ENCODE measurements around the gene HPSE.
"Not testable (repeated sequence)": the region's sequence is repeated elsewhere in the genome, so short reads cannot be mapped to it uniquely, and the experiment has no call there.

The HPSE gene

DNA sequence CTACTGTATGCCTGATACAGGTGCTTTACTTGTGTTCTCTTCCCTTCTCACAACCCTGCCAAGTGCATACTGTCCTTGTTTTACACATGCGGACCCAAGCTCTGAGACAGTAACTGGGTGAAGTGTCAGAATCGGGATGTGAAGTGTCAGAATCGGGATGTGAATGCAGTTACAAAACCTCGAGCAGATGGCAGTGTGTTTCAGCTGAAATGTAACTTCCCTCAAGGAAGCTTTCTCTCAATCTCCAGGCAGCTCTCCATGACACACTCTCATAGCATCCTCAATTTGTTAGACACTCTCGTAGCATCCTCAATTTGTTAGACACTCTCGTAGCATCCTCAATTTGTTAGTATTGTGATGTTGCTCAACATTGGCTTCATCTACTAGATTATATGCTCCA, 1.1 kb upstream of the HPSE start:
- no peak for DNase-seq (ENCODE audit: extremely low read depth in 1 of 2, low read depth in 1 of 2)

DNA sequence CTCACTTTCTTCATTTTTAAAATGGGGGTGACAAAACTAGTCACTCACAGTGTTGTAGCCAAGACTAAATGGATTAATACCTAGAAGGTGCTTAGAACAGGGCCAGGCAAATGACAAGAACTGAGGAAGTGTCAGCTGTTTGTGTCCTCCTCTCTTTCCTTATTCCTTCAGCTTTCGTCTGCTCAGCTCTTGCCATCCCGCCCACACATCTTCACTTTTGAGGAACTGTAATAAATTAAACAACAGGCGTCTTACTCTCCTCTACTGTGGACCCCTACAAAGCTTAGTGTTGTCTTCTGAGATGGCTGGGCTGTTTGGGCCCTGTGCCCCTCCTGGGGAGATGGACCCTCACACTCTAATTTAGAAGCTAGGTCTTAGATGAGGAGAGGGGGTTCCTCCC, 2.7 kb downstream of the HPSE start:
- no peak for DNase-seq (ENCODE audit: extremely low read depth in 1 of 2, low read depth in 1 of 2)

DNA sequence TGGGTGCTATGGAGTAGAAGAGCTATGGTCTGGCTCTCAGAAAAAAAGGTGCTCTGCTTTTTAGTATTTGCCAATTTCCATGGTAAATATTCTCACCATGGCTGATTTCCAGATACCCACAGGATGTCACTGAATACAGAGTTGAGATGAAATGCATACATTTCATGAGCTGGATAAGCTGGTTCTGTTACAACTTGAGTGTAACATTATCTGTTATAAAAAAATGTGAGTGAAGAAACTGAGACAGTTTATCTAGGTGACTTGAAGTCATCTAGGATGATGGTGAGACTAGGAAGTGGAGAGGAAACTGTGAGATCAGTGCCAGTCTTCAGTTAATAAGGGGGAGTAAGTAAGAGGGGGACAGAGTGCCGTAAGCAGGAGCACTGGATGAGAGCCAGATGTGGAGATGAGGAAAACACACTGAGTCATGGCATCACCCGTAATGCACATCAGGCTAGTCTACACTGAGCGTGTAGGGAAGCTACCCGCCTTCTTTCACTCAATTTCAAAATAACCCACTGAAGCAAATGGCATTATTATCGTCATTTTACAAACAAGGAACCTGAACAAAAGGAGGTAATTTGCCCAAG, 5.0 kb downstream of the HPSE start:
- no peak for DNase-seq (ENCODE audit: extremely low read depth in 1 of 2, low read depth in 1 of 2)

DNA sequence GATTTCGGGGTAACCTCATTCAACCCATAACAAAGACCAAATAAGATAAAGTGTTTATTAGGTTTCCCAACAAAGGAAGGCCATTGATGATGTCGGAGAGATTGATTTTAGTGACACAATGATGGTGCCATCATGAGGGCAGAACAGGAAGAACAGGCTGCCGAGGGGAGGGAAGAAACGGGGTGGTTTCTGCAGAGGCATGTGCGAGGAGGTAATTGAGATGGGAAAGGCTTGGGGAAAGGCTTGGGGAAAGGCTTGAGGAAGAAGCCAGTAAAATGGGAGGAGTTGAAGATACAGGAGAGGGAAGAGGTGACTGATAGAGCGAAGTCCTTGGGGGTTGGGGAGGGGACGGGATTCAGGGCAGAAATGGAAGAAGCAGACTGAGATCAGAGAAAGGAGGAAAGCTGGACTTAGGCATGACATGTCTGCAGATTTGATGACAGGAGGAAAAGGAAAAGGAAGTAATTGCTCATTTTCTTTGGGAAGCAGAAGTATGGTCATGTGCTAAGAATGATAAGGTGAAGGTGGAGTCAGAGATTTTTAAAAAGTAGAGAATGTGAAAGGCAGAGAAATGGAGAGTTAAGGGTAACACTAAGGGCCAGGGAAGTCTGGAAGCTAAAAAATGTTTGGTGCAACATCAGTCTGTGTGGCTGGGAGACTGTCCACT, 6.0 kb downstream of the HPSE start:
- no peak for DNase-seq (ENCODE audit: extremely low read depth in 1 of 2, low read depth in 1 of 2)

DNA sequence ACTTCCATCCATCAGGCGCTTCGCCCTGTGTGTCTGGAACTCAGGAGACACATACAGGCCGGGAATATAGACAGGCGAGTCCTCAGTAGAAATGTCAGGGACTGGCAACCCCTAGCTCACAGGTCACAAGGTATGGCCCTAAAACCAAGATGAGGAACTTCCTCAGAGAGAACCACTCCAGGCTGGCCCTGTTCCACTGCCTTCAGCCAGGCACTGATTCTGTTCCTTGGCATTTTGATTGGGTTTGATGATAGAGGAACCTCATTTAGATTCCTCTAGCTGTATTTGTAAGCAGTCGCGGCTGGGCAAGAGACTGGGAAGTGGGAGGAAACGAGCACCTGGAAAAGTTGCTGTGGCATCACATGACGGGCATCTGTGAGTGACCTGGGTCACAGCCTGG, 8.1 kb downstream of the HPSE start:
- no peak for DNase-seq (ENCODE audit: extremely low read depth in 1 of 2, low read depth in 1 of 2)

DNA sequence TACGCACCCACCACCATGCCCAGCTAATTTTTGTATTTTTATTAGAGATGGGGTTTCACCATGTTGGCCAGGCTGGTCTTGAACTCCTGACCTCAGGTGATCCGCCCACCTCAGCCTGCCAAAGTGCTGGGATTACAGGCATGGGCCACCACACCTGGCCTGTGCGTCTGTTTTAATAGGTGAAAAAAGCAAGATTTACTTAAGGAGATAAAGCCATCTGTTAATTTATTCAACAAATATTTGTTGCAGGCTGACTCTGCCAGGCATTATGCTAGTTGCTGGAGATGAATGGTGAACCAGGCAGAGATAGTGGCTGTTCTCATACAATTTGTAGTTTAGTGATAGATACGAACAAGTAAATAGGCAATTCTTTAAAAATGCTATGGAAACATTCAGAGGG, 9.3 kb downstream of the HPSE start:
- DNase-seq (ENCODE audit: extremely low read depth in 1 of 2, low read depth in 1 of 2) = not testable (repeated sequence)

DNA sequence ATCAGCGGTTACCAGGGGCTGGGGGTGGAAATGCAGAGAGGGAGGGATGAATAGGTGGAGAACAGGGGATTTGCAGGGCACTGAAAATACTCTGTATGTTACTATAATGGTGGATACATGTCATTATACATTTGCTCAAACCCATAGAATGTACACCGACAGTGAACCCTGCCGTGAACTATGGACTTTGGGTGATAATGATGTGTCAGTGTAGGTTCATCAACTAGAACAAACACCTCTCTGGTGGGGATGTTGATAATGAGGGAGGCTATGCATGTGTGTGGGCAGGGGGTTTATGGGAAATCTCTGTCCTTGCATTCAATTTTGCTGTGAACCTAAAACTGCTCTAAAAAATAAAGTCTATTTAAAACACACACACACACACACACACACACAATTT, 11.5 kb downstream of the HPSE start:
- DNase-seq (ENCODE audit: extremely low read depth in 1 of 2, low read depth in 1 of 2) = no peak

DNA sequence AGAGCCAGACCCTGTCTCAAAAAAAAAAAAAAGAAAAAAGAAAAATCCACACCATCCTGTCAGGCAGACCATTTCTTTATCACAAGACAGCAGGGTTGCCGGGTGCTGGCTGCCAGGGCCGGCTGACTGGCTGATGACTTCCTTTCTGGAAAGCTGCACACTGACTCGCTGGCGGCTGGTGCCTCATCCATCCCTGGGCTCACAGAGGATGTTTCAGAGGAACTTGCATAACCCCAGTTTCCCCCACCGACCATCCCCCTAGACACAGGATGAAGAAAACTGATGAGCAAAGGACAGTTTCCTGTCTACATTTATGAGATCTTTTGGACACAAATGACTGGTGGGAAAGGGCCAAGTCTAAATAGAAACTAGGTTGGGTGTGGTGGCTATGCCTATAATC, 14.1 kb downstream of the HPSE start:
- no peak for DNase-seq (ENCODE audit: extremely low read depth in 1 of 2, low read depth in 1 of 2)

GRCh38 chr4:83318666-83319065, 16.0 kb downstream of the HPSE start:
- no peak for DNase-seq (ENCODE audit: extremely low read depth in 1 of 2, low read depth in 1 of 2)

- no peak for DNase-seq (ENCODE audit: extremely low read depth in 1 of 2, low read depth in 1 of 2)
These were observed 17.0 kb downstream of the HPSE start for GRCh38 chr4:83317671-83318070.

DNA sequence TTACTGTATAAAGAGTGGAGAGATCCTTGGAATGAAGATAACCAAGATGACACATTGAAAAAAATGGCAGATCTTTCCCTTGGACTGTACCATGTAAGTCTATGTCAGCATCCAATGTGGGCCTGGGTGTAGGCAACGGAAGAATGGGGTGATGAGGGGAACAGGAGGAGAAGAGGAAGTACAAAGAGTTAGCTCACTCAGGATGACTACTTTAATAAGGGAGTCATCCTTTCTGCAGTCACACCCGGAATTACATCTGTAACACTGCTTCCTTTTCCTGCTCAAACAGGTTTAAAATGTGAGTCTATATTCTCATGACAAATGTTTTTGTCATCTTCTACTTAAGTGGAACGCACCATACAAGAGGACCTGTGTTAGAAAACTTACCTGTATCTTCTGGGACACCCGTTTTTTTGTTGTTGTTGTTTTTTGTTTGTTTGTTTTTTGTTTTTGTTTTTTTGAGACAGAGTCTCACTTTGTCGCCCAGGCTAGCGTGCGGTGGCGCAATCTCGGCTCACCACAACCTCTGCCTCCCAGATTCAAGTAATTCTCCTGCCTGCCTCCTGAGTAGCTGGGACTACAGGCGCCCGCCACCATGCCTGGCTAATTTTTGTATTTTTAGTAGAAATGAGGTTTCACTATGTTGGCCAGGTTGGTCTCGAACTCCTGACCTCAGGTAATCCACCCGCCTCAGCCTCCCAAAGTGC, 18.0 kb downstream of the HPSE start:
- no peak for DNase-seq (ENCODE audit: extremely low read depth in 1 of 2, low read depth in 1 of 2)

DNA sequence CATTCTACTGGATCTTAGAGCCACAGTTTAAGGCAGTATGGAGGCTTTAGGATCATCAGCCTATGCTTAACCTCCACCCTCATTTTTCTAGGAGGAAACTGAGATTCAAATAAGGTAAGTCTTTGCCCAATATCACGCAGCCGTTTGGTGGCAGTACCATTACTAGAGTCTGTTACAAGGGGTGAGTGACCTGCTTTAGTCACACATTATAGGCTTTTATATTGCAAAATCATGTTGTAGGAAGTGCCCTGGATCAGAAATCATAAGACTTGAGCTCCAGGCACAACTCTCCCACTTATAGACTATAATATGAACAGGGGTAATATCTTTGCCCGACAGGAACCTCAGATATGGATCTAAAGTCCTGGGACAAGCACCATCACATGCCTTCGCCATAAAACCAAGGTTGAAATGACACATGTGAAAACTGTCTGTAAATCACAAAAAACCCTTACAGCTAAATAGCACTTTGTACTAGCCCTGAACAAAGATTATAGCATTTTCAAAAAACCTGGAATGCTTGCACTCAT, 19.2 kb downstream of the HPSE start:
- DNase-seq (ENCODE audit: extremely low read depth in 1 of 2, low read depth in 1 of 2) = no peak

DNA sequence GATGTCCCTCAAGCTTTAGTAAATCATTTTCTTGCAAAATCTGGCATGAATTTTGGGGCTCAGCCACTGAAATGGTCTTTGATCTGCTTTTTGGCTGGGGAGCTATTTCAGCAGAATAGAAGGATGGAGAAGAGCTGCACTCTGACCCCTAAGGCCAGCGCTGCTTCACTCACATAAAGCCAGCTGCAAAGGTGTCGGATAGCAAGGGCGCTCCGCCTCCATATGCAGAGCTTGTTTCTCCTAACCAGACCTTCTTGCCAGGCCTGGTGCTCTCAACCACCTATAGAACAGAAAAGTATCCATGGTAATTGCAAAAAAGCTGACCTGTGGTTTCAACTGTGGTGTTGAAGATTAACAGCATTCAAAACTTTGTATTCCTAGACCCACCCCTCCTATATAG, 26.0 kb downstream of the HPSE start:
- no peak for DNase-seq (ENCODE audit: extremely low read depth in 1 of 2, low read depth in 1 of 2)

DNA sequence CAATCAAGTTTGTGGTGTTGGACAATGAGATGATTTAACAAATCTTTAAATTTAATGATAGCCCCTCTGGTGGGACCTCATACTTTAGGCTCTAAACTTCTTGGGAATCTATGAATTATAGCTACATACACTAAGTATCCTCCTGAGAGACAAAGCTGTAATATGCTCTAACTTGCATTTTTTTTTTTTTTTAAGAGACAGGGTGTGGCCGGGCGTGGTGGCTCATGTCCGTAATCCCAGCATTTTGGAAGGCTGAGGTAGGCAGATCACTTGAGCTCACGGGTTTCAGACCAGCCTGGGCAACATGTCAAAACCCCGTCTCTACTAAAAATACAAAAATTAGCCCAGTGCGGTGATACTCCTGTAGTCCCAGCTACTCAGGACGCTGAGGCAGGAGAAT, 26.7 kb downstream of the HPSE start:
- DNase-seq (ENCODE audit: extremely low read depth in 1 of 2, low read depth in 1 of 2) = no peak

- no peak for DNase-seq (ENCODE audit: extremely low read depth in 1 of 2, low read depth in 1 of 2)
These were observed 29.5 kb downstream of the HPSE start for GRCh38 chr4:83305187-83305586.

DNA sequence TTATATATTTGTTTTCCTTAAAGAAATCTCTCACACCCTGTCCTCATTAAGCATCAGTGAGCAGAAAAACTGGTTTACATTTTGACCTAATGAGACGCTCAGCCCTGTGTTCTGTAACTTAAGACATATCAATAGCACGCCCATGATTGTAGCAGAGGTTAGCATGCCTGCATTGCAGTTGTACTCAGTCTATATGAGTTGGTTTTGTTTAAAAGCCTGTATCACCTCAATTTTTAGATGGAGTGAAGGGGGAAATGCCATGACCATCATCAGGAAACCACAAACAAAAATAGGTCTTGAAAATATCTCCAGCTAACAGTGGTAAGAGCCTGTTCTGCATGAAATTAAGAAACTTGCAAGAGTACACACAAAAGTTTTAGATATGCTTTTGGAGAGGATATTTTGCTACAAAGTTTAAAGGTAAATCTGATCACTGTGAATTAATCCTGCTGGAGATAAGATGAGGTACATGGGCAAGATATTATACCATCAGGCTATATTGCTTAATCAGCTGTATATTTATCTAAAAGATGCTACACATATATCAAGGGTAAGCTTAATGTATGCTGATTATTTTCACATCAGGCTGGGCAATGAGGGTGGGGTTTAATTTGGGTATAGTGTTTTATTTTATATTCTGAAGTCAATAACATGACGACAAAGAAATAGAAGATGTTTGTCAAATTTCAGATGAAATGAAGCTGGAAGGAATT, 36.9 kb downstream of the HPSE start:
- DNase-seq (ENCODE audit: extremely low read depth in 1 of 2, low read depth in 1 of 2) = no peak

GRCh38 chr4:83293305-83294046, 41.2 kb downstream of the HPSE start:
- DNase-seq (ENCODE audit: extremely low read depth in 1 of 2, low read depth in 1 of 2) = no peak

DNA sequence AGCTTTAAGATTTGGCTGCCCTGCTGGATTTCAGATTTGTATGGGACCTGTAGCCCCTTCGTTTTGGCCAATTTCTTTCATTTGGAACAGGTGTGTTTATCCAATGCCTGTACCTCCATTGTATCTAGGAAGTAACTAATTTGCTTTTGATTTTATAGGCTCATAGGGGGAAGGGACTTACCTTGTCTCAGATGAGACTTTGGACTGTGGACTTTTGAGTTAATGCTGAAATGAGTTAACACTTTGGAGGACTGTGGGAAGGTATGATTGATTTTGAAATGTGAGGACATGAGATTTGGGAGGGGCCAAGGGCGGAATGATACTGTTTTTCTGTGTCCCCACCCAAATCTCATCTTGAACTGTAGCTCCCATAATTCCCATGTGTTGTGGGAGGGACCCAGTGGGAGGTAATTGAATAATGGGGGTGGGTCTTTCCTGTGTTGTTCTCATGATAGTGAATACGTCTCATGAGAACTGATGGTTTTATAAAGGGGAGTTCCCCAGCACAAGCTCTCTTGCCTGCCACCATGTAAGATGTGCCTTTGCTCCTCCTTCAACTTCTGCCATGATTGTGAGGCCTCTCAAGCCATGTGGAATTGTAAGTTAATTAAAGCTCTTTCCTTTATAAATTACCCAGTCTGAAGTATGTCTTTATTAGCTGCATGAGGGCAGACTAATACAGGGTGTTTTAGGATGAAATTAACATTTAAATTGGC, 44.4 kb downstream of the HPSE start:
- DNase-seq (ENCODE audit: extremely low read depth in 1 of 2, low read depth in 1 of 2) = not testable (repeated sequence)

DNA sequence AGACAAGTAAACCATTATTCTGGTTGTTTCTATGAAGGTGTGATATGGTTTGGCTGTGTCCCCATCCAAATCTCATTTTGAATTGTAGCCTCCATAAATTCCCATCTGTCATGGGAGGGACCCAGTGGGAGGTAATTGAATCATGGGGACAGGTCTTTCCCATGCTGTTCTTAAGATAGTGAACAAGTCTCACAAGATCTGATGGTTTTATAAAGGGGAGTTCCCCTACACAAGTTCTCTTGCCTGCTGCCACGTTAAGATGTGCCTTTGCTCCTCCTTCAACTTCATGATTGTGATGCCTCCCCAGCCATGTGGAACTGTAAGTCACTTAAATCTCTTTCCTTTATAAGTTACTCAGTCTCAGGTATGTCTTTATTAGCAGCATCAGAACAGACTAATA, 46.3 kb downstream of the HPSE start:
- DNase-seq (ENCODE audit: extremely low read depth in 1 of 2, low read depth in 1 of 2) = not testable (repeated sequence)

DNA sequence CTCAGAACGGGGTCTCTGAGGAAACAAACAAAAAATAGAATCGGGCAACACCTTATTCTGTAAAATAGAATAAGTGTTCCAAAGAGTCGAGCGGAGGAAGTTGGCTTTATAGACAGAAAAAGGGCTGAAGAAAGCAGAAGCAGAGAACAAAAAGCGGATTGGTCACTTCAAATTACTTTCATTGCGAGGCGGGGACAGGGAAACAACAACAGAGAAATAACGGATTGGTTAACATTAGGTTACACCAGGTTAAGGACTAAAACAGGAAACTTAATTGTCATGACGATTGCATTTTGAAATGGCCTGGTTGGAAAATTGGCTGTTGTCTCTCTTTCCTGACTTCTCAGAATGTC, 49.6 kb downstream of the HPSE start:
- DNase-seq (ENCODE audit: extremely low read depth in 1 of 2, low read depth in 1 of 2) = no peak
